Esophagus squamous epithelium (tissue), 5 donors: Measurements from ENCODE around the gene BCHE. TPM values are rescaled to one million over a fixed set of nuclear protein-coding genes. Genes with fewer than 3 reads are reported as not detected.

Source experiments
- DNase-seq: peaks from one replicate; lab custom pipeline; 2025; lab: John Stamatoyannopoulos, UW
- H3K27ac ChIP-seq, 4 donors: fragments of 200-600 bp; sonication (generic); one replicate each; pipeline ENCODE4 v1.5.1; 2016 to 2019; ENCODE audit warnings: mild to moderate bottlenecking in 1 of 4
- H3K27me3 ChIP-seq, 4 donors: fragments of 200-600 bp; sonication (generic); 1 replicate in 3 of 4; 2 replicates in 1 of 4; pipeline versions ENCODE4 v1.5.1 to v1.6.0; 2017 to 2021; ENCODE audit warnings: antibody characterized with exemption in 1 of 4
- H3K36me3 ChIP-seq, 3 donors: fragments of 200-600 bp; sonication (generic); one replicate each; pipeline ENCODE4 v1.5.1; 2016 to 2019
- H3K4me1 ChIP-seq, 3 donors: fragments of 200-600 bp; sonication (generic); one replicate each; pipeline ENCODE4 v1.5.1; 2017 to 2019
- H3K4me3 ChIP-seq, 4 donors: fragments of 200-600 bp; sonication (generic); 1 replicate in 3 of 4; 2 replicates in 1 of 4; pipeline ENCODE4 v1.5.1; 2016 to 2019; ENCODE audit warnings: mild to moderate bottlenecking in 2 of 4, moderate library complexity in 1 of 4
- H3K9me3 ChIP-seq, 3 donors: fragments of 200-600 bp; sonication (generic); one replicate each; pipeline ENCODE4 v1.5.1; 2016 to 2019
- POLR2A ChIP-seq, 4 donors: fragments of 450-650 bp; IDR thresholded peaks; one replicate each; pipeline ENCODE4 v1.6.1; 2017; ENCODE audit warnings: antibody characterized with exemption in 4 of 4, mild to moderate bottlenecking in 4 of 4, moderate library complexity in 3 of 4
- WGBS, 2 donors: methylation state at CpG; one replicate each; pipeline ENCODE4 v1.1.5; 2018; 5-methylcytosine and 5-hydroxymethylcytosine counted together
- intact Hi-C: fragments of 100-400 bp; cut with DNase I; formaldehyde crosslinking; loops from one replicate; pipeline ENCODE4 v1.15.0; 2022
- total RNA-seq, 4 donors: library from RNA; depleted of rRNA; stranded (reverse); fragments of >200 nt; gene quantifications; one replicate each; pipeline ENCODE4 v1.1.0, GENCODE V29; 2016
- TF ChIP-seq, protein P1 (sequence below), 6 experiments: fragments of 450-650 bp in 4 of 6; fragments of 200-600 bp in 2 of 6; sonication (generic) in 2 of 6; IDR thresholded peaks; one replicate each; pipeline ENCODE4 v1.5.1; 2016 to 2019; ENCODE audit warnings: antibody characterized with exemption in 6 of 6, mild to moderate bottlenecking in 4 of 6, moderate library complexity in 4 of 6
- donor health status: DM: yes; HTN: yes; CAD: no.

The BCHE gene
- total RNA-seq, 4 donors from 2014 or later = 0.27 to 5.3 (median 2.3) TPM

- WGBS, 2 donors = 47 to 59% methylated on average over 5 of the region's 5 CpGs
- TF ChIP-seq, protein P1, sequence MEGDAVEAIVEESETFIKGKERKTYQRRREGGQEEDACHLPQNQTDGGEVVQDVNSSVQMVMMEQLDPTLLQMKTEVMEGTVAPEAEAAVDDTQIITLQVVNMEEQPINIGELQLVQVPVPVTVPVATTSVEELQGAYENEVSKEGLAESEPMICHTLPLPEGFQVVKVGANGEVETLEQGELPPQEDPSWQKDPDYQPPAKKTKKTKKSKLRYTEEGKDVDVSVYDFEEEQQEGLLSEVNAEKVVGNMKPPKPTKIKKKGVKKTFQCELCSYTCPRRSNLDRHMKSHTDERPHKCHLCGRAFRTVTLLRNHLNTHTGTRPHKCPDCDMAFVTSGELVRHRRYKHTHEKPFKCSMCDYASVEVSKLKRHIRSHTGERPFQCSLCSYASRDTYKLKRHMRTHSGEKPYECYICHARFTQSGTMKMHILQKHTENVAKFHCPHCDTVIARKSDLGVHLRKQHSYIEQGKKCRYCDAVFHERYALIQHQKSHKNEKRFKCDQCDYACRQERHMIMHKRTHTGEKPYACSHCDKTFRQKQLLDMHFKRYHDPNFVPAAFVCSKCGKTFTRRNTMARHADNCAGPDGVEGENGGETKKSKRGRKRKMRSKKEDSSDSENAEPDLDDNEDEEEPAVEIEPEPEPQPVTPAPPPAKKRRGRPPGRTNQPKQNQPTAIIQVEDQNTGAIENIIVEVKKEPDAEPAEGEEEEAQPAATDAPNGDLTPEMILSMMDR (IDR thresholded peaks at IDR 0.05) = no peak
- no peak for TF ChIP-seq POLR2A (IDR thresholded peaks at IDR 0.05)
- H3K4me1 ChIP-seq = no peaks in the 10 kb centered on the region
- no peaks in the 10 kb centered on the region for H3K27me3 ChIP-seq
- peak overlapping the region in 2 of 4 donors; percentile 25 to 41 for H3K27ac ChIP-seq
- no peaks in the 10 kb centered on the region for H3K36me3 ChIP-seq
- DNase-seq = no peak
- H3K9me3 ChIP-seq = no peaks in the 10 kb centered on the region
- H3K4me3 ChIP-seq = peak overlapping the region; percentile 0 to 51 (median 11)
- intact Hi-C loops = no loop called here
These were observed 31.2 kb downstream of the BCHE start for GRCh38 chr3:165805946-165806561.

DNA sequence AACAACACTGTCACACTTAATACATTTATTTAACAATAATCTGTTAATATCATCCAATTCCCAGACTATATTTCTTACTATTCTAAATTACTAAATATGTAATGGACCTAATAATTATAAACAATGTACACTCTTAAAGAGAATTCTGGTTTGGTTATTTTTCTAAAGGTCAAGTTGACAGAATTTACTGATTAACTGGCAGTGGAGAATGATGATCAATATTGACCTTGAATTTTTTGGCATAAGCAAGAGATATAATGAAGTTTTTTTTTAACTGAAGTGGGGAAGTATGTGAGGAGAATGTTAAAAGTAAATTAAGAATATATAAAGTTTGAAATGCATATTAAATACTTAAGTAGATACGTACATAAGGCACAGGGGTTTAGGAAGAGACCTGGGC is 33.8 kb downstream of the BCHE start:
- no peaks in the 10 kb centered on the region for H3K27me3 ChIP-seq
- intact Hi-C loops = no loop called here
- H3K36me3 ChIP-seq = no peaks in the 10 kb centered on the region
- no peak overlapping the region for H3K27ac ChIP-seq
- no peak overlapping the region for H3K4me3 ChIP-seq
- TF ChIP-seq POLR2A (IDR thresholded peaks at IDR 0.05) = no peak
- TF ChIP-seq, protein P1 (IDR thresholded peaks at IDR 0.05) = no peak
- no peaks in the 10 kb centered on the region for H3K9me3 ChIP-seq
- H3K4me1 ChIP-seq = no peaks in the 10 kb centered on the region
- WGBS, 2 donors = 75 to 81% methylated on average over 1 of the region's 1 CpG
- no peak for DNase-seq

DNA sequence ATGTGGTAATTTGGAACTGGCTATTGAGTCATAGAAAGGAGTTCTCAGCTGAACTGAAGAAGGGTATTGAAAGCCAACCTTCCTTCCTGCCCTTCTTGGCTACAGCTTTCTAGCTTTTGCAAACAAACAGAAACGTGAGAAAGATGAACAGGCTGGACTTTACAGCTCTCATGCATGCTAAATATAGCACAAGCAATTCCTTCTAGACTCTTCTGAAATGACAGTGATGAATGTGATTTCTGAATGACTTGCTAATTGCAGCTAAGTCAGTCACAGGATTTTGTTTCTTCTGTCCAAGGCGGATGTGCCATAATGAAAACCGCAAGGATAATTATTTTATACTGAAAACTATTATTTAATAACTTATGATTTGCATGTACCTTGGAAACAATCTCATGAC is 36.3 kb downstream of the BCHE start:
- Histone ChIP-seq H3K4me3 (no peak overlapping the region), H3K4me1 (no peaks in the 10 kb centered on the region), H3K27ac (no peak overlapping the region), H3K27me3 (no peaks in the 10 kb centered on the region), H3K36me3 (no peaks in the 10 kb centered on the region), H3K9me3 (no peaks in the 10 kb centered on the region)
- 49 to 62% methylated on average over 3 of the region's 3 CpGs for WGBS, 2 donors
- no peak for TF ChIP-seq POLR2A (IDR thresholded peaks at IDR 0.05)
- TF ChIP-seq, protein P1 (IDR thresholded peaks at IDR 0.05) = no peak
- DNase-seq = no peak
- intact Hi-C loops = no loop called here

DNA sequence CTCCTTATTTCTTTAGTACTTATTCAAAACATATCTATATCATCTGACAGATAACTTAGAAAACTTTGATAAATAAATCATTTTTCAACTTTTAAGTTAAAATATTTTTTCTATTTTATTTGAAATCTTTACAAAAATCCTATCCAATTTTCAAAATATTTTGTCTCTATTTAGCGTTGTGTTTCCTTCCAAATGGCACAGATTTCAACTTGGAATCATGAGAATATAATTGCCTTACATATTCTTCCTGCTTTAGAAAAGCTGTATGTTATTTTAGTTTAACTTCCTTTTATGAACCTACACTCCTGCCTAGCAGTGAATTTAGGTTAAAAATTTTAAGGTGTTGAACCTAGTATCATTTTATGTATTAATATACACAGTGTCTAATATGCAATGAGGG is 38.2 kb downstream of the BCHE start:
- TF ChIP-seq, protein P1 (IDR thresholded peaks at IDR 0.05) = no peak
- TF ChIP-seq POLR2A (IDR thresholded peaks at IDR 0.05) = no peak
- WGBS, 2 donors = 53 to 72% methylated on average over 1 of the region's 1 CpG

GRCh38 chr3:165797551-165797950 is 39.7 kb downstream of the BCHE start:
- intact Hi-C loops = no loop called here
- Histone ChIP-seq H3K27me3 (no peaks in the 10 kb centered on the region), H3K4me1 (no peaks in the 10 kb centered on the region), H3K36me3 (no peaks in the 10 kb centered on the region), H3K9me3 (no peaks in the 10 kb centered on the region), H3K27ac (no peak overlapping the region), H3K4me3 (no peak overlapping the region)
- 10 to 15% methylated on average over 2 of the region's 2 CpGs for WGBS, 2 donors
- TF ChIP-seq POLR2A (IDR thresholded peaks at IDR 0.05) = no peak
- TF ChIP-seq, protein P1 (IDR thresholded peaks at IDR 0.05) = no peak
- no peak for DNase-seq

More for the DNA sequence above, 38.2 kb downstream of the BCHE start:
- Histone ChIP-seq H3K4me1 (no peaks in the 10 kb centered on the region), H3K9me3 (no peaks in the 10 kb centered on the region), H3K36me3 (no peaks in the 10 kb centered on the region), H3K4me3 (no peak overlapping the region), H3K27me3 (no peaks in the 10 kb centered on the region), H3K27ac (no peak overlapping the region)
- intact Hi-C loops = no loop called here
- no peak for DNase-seq
